Esophagus squamous epithelium (tissue), 5 donors: ENCODE measurements around the gene THRA. TPM values are rescaled to one million over a fixed set of nuclear protein-coding genes. Genes with fewer than 3 reads are reported as not detected.
"Not testable (repeated sequence)": the region's sequence is repeated elsewhere in the genome, so short reads cannot be mapped to it uniquely, and the experiment has no call there.

Source experiments
- DNase-seq: peaks from one replicate; lab custom pipeline; 2025; lab: John Stamatoyannopoulos, UW
- H3K27ac ChIP-seq, 4 donors: fragments of 200-600 bp; sonication (generic); one replicate each; pipeline ENCODE4 v1.5.1; 2016 to 2019; ENCODE audit warnings: mild to moderate bottlenecking in 1 of 4
- H3K27me3 ChIP-seq, 4 donors: fragments of 200-600 bp; sonication (generic); 1 replicate in 3 of 4; 2 replicates in 1 of 4; pipeline versions ENCODE4 v1.5.1 to v1.6.0; 2017 to 2021; ENCODE audit warnings: antibody characterized with exemption in 1 of 4
- H3K36me3 ChIP-seq, 3 donors: fragments of 200-600 bp; sonication (generic); one replicate each; pipeline ENCODE4 v1.5.1; 2016 to 2019
- H3K4me1 ChIP-seq, 3 donors: fragments of 200-600 bp; sonication (generic); one replicate each; pipeline ENCODE4 v1.5.1; 2017 to 2019
- H3K4me3 ChIP-seq, 4 donors: fragments of 200-600 bp; sonication (generic); 1 replicate in 3 of 4; 2 replicates in 1 of 4; pipeline ENCODE4 v1.5.1; 2016 to 2019; ENCODE audit warnings: mild to moderate bottlenecking in 2 of 4, moderate library complexity in 1 of 4
- H3K9me3 ChIP-seq, 3 donors: fragments of 200-600 bp; sonication (generic); one replicate each; pipeline ENCODE4 v1.5.1; 2016 to 2019
- CTCF ChIP-seq, 6 experiments: fragments of 450-650 bp in 4 of 6; fragments of 200-600 bp in 2 of 6; sonication (generic) in 2 of 6; IDR thresholded peaks; one replicate each; pipeline ENCODE4 v1.5.1; 2016 to 2019; ENCODE audit warnings: antibody characterized with exemption in 6 of 6, mild to moderate bottlenecking in 4 of 6, moderate library complexity in 4 of 6
- POLR2A ChIP-seq, 4 donors: fragments of 450-650 bp; IDR thresholded peaks; one replicate each; pipeline ENCODE4 v1.6.1; 2017; ENCODE audit warnings: antibody characterized with exemption in 4 of 4, mild to moderate bottlenecking in 4 of 4, moderate library complexity in 3 of 4
- WGBS, 2 donors: methylation state at CpG; one replicate each; pipeline ENCODE4 v1.1.5; 2018; 5-methylcytosine and 5-hydroxymethylcytosine counted together
- intact Hi-C: fragments of 100-400 bp; cut with DNase I; formaldehyde crosslinking; loops from one replicate; pipeline ENCODE4 v1.15.0; 2022
- small RNA-seq, 4 donors: library from RNA; depleted of rRNA; stranded (forward); fragments of <200 nt; gene quantifications; one replicate each; pipeline ENCODE3, GENCODE V24; 2016
- total RNA-seq, 4 donors: library from RNA; depleted of rRNA; stranded (reverse); fragments of >200 nt; gene quantifications; one replicate each; pipeline ENCODE4 v1.1.0, GENCODE V29; 2016
- donor health status: DM: yes; HTN: yes; CAD: no.

THRA gene
- total RNA-seq, 4 donors from 2014 or later: 4.2 to 27.1 (median 13.4) TPM

- TF ChIP-seq POLR2A (IDR thresholded peaks at IDR 0.05) (no peak), CTCF (IDR thresholded peaks at IDR 0.05) (no peak)
- Histone ChIP-seq H3K27ac (peak overlapping the region in 1 of 4 donors; percentile 6), H3K27me3 (no peaks in the 10 kb centered on the region), H3K4me3 (no peak overlapping the region), H3K36me3 (peaks cover 16 to 71% (median 23%) of the 10 kb centered on the region in 3 donors), H3K9me3 (no peaks in the 10 kb centered on the region), H3K4me1 (peaks cover 8 to 16% (median 8%) of the 10 kb centered on the region in 3 donors)
- no peak for DNase-seq
- 88 to 92% methylated on average over 3 of the region's 3 CpGs for WGBS, 2 donors
- intact Hi-C loops: no loop called here
Measured at GRCh38 chr17:40135817-40136216, 73.1 kb downstream of the THRA start.

DNA sequence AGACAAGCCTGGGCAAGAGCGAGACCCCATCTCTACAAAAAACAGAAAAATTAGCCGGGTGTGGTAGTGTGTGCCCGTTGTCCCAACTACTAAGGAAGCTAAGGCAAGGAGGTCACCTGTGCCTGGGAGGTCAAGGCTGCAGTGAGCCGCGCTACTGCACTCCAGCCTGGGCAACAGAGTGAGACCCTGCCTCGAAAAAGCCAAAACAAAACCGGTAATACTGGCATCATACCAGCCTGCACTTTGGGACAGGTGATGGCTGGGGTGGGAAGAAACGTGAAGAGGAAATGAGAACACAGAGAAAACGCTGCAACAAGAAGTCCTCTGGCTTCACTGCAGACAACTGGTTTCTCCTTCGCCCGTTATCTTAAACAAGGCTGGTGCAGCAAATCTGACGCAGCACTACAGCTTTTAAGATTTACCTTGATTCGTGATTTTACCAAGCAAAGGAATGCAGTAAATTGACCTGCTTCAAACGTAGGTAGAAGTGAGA is 76.8 kb downstream of the THRA start:
- intact Hi-C loops: no loop called here
- H3K27ac ChIP-seq: peak overlapping the region; percentile 97 to 100 (median 98)
- H3K36me3 ChIP-seq: peaks cover 1 to 66% (median 14%) of the 10 kb centered on the region in 3 donors
- no peak for DNase-seq
- no peaks in the 10 kb centered on the region for H3K27me3 ChIP-seq
- H3K4me1 ChIP-seq: peaks cover 11 to 37% (median 22%) of the 10 kb centered on the region in 3 donors
- TF ChIP-seq CTCF (IDR thresholded peaks at IDR 0.05) (peak in 2 of 6 experiments; percentile 9 to 22), POLR2A (IDR thresholded peaks at IDR 0.05) (no peak)
- H3K9me3 ChIP-seq: no peaks in the 10 kb centered on the region
- WGBS, 2 donors: 3 to 8% methylated on average over 14 of the region's 14 CpGs
- peak overlapping the region; percentile 59 to 97 (median 80) for H3K4me3 ChIP-seq

- Histone ChIP-seq H3K36me3 (peaks cover 0 to 67% (median 16%) of the 10 kb centered on the region in 3 donors), H3K4me1 (peaks cover 11 to 57% (median 26%) of the 10 kb centered on the region in 3 donors)
- H3K27me3 ChIP-seq, DNase-seq, H3K9me3 ChIP-seq, H3K27ac ChIP-seq, H3K4me3 ChIP-seq, intact Hi-C loops: not testable (repeated sequence)
- 95 to 96% methylated on average over 2 to 3 of the region's 3 CpGs for WGBS, 2 donors
Measured at GRCh38 chr17:40143166-40143565, 80.4 kb downstream of the THRA start.

Small RNA genes within 50 kb of the gene (small RNA-seq; reads per million reads assigned to genes)
- 1,301 to 3,545 (median 1,984) reads per million in 4 donors for gene SNORD124

Other genes with a start within 250 kb of the THRA start
- gene IKZF3, start 198.7 kb upstream of the THRA start, total RNA-seq: 1 to 10 TPM; 2.1 to 9.0 (median 3.8) TPM
- gene ZPBP2, start 194.8 kb upstream of the THRA start, total RNA-seq: not detected
- gene GSDMB, start 144.3 kb upstream of the THRA start, total RNA-seq: 1 to 10 TPM in 3 of 4 donors, under 1 TPM in 1; 0.67 to 4.2 (median 1.4) TPM
- 10 to 100 TPM; 13.6 to 35.2 (median 31.2) TPM for gene ORMDL3, start 135.4 kb upstream of the THRA start, total RNA-seq
- gene LRRC3C, start 135.2 kb upstream of the THRA start, total RNA-seq: not detected
- 1 to 10 TPM; 1.1 to 3.0 (median 1.8) TPM for gene GSDMA, start 100.0 kb upstream of the THRA start, total RNA-seq
- gene PSMD3, start 82.2 kb upstream of the THRA start, total RNA-seq: 100 to 1,000 TPM in 1 of 4 donors, 10 to 100 TPM in 3; 72.2 to 121 (median 84.7) TPM
- 1 to 10 TPM in 1 of 4 donors, not detected in 3; 4.0 TPM for gene CSF3, start 47.5 kb upstream of the THRA start, total RNA-seq
- 10 to 100 TPM; 44.2 to 56.1 (median 49.0) TPM for gene MED24, start 8.6 kb upstream of the THRA start, total RNA-seq
- 10 to 100 TPM in 1 of 4 donors, 1 to 10 TPM in 3; 3.8 to 16.4 (median 5.4) TPM for gene NR1D1, start 37.6 kb downstream of the THRA start, total RNA-seq
- gene MSL1, start 59.0 kb downstream of the THRA start, total RNA-seq: 10 to 100 TPM; 41.5 to 59.9 (median 51.5) TPM
- gene CASC3, start 77.6 kb downstream of the THRA start, total RNA-seq: 10 to 100 TPM; 23.7 to 62.6 (median 27.8) TPM
- gene RAPGEFL1, start 114.5 kb downstream of the THRA start, total RNA-seq: 100 to 1,000 TPM in 3 of 4 donors, 10 to 100 TPM in 1; 70.1 to 182 (median 144) TPM
- gene WIPF2, start 156.3 kb downstream of the THRA start, total RNA-seq: 10 to 100 TPM in 3 of 4 donors, 1 to 10 TPM in 1; 9.8 to 13.8 (median 11.2) TPM
- 10 to 100 TPM in 2 of 4 donors, 1 to 10 TPM in 2; 2.9 to 17.8 (median 9.8) TPM for gene CDC6, start 224.9 kb downstream of the THRA start, total RNA-seq
- 10 to 100 TPM in 2 of 4 donors, 1 to 10 TPM in 2; 6.7 to 14.2 (median 10.8) TPM for gene RARA, start 246.2 kb downstream of the THRA start, total RNA-seq